ENCODE measurements around the gene SPPL2C.

Gene SPPL2C

GRCh38 chr17:45836047-45837044 lies 8.3 kb upstream of the SPPL2C start:
- in situ Hi-C loops (cut with HindIII; ENCODE audit: low pct_unique_long_range_greater_than_20kb, low sequenced_read_pairs) = no loop called here
- TF ChIP-seq JUND (IDR thresholded peaks at IDR 0.05; ENCODE audit: low read depth) = no peak
- DNase-seq (ENCODE audit: low read depth in 1 of 2, low spot score in 1 of 2) = no peak

GRCh38 chr17:45837187-45837586 lies 7.5 kb upstream of the SPPL2C start:
- in situ Hi-C loops (cut with HindIII; ENCODE audit: low pct_unique_long_range_greater_than_20kb, low sequenced_read_pairs) = no loop called here
- TF ChIP-seq JUND (IDR thresholded peaks at IDR 0.05; ENCODE audit: low read depth) = no peak
- no peak for DNase-seq (ENCODE audit: low read depth in 1 of 2, low spot score in 1 of 2)

GRCh38 chr17:45837603-45838002 lies 7.1 kb upstream of the SPPL2C start:
- no peak for TF ChIP-seq JUND (IDR thresholded peaks at IDR 0.05; ENCODE audit: low read depth)
- in situ Hi-C loops (cut with HindIII; ENCODE audit: low pct_unique_long_range_greater_than_20kb, low sequenced_read_pairs) = no loop called here
- DNase-seq (ENCODE audit: low read depth in 1 of 2, low spot score in 1 of 2) = no peak

GRCh38 chr17:45838751-45839295 lies 5.9 kb upstream of the SPPL2C start:
- no peak for DNase-seq (ENCODE audit: low read depth in 1 of 2, low spot score in 1 of 2)
- TF ChIP-seq JUND (IDR thresholded peaks at IDR 0.05; ENCODE audit: low read depth) = no peak
- in situ Hi-C loops (cut with HindIII; ENCODE audit: low pct_unique_long_range_greater_than_20kb, low sequenced_read_pairs) = no loop called here

- in situ Hi-C loops (cut with HindIII; ENCODE audit: low pct_unique_long_range_greater_than_20kb, low sequenced_read_pairs) = no loop called here
- DNase-seq (ENCODE audit: low read depth in 1 of 2, low spot score in 1 of 2) = no peak
- no peak for TF ChIP-seq JUND (IDR thresholded peaks at IDR 0.05; ENCODE audit: low read depth)
Observed at GRCh38 chr17:45839442-45839841, 5.2 kb upstream of the SPPL2C start.

- TF ChIP-seq JUND (IDR thresholded peaks at IDR 0.05; ENCODE audit: low read depth) = no peak
- in situ Hi-C loops (cut with HindIII; ENCODE audit: low pct_unique_long_range_greater_than_20kb, low sequenced_read_pairs) = no loop called here
- DNase-seq (ENCODE audit: low read depth in 1 of 2, low spot score in 1 of 2) = no peak
Observed at GRCh38 chr17:45841186-45841585, 3.5 kb upstream of the SPPL2C start.

GRCh38 chr17:45841883-45842525 lies 2.7 kb upstream of the SPPL2C start:
- in situ Hi-C loops (cut with HindIII; ENCODE audit: low pct_unique_long_range_greater_than_20kb, low sequenced_read_pairs) = no loop called here
- TF ChIP-seq JUND (IDR thresholded peaks at IDR 0.05; ENCODE audit: low read depth) = no peak
- DNase-seq (ENCODE audit: low read depth in 1 of 2, low spot score in 1 of 2) = no peak

- no peak for TF ChIP-seq JUND (IDR thresholded peaks at IDR 0.05; ENCODE audit: low read depth)
- in situ Hi-C loops (cut with HindIII; ENCODE audit: low pct_unique_long_range_greater_than_20kb, low sequenced_read_pairs) = no loop called here
- no peak for DNase-seq (ENCODE audit: low read depth in 1 of 2, low spot score in 1 of 2)
Observed at GRCh38 chr17:45843722-45844121, 959 bp upstream of the SPPL2C start.

GRCh38 chr17:45845376-45846185 lies 900 bp downstream of the SPPL2C start:
- DNase-seq (ENCODE audit: low read depth in 1 of 2, low spot score in 1 of 2) = no peak
- no peak for TF ChIP-seq JUND (IDR thresholded peaks at IDR 0.05; ENCODE audit: low read depth)
- in situ Hi-C loops (cut with HindIII; ENCODE audit: low pct_unique_long_range_greater_than_20kb, low sequenced_read_pairs) = no loop called here

- DNase-seq (ENCODE audit: low read depth in 1 of 2, low spot score in 1 of 2) = no peak
- no peak for TF ChIP-seq JUND (IDR thresholded peaks at IDR 0.05; ENCODE audit: low read depth)
- in situ Hi-C loops (cut with HindIII; ENCODE audit: low pct_unique_long_range_greater_than_20kb, low sequenced_read_pairs) = no loop called here
Observed at GRCh38 chr17:45846223-45846622, 1.5 kb downstream of the SPPL2C start.

GRCh38 chr17:45846646-45847045 lies 2.0 kb downstream of the SPPL2C start:
- in situ Hi-C loops (cut with HindIII; ENCODE audit: low pct_unique_long_range_greater_than_20kb, low sequenced_read_pairs) = no loop called here
- no peak for TF ChIP-seq JUND (IDR thresholded peaks at IDR 0.05; ENCODE audit: low read depth)
- DNase-seq (ENCODE audit: low read depth in 1 of 2, low spot score in 1 of 2) = no peak

- in situ Hi-C loops (cut with HindIII; ENCODE audit: low pct_unique_long_range_greater_than_20kb, low sequenced_read_pairs) = no loop called here
- no peak for TF ChIP-seq JUND (IDR thresholded peaks at IDR 0.05; ENCODE audit: low read depth)
- DNase-seq (ENCODE audit: low read depth in 1 of 2, low spot score in 1 of 2) = no peak
Observed at GRCh38 chr17:45847101-45847500, 2.4 kb downstream of the SPPL2C start.

All from T47D (cell line).